ENCODE data around the gene MICU1. TPM values are rescaled to one million over a fixed set of nuclear protein-coding genes. Genes with fewer than 3 reads are reported as not detected.

The MICU1 gene
- polyA plus RNA-seq, 1 donor (not counting 4 experiments of a cell fraction or from before 2014, with no cell fraction given): 19.4 TPM

DNA sequence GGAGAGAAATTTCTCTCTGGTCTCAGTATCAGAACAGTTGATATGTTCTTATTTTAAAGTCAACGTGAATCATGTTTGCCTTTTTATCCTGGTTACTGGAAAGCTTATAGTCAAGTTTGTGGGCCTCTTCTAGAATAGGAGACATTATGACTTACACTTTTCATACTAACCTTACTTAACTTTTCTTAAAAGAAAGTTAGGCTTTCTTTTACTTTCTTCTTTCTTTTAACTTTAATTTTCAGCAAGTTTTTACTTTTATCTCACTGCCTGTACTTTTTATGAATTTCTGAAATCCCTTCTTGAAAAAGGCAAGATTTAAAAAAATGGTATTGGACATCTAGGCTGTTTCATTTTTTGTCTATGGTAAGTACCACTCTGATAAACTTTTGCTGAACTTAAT is 195.9 kb downstream of the MICU1 start:
- no peak overlapping the region for H3K4me2 ChIP-seq (ENCODE audit: control insufficient read depth, extremely low read depth, insufficient read depth, low read depth, low read length)
- no peak overlapping the region for H3K9ac ChIP-seq (ENCODE audit: control insufficient read depth, extremely low read depth, insufficient read depth, low read length)
- H3K9me1 ChIP-seq (ENCODE audit: control insufficient read depth, extremely low read depth, insufficient read depth, low read length): no peaks in the 10 kb centered on the region
- H4K20me1 ChIP-seq (ENCODE audit: control insufficient read depth, extremely low read depth, insufficient read depth, low read length): no peaks in the 10 kb centered on the region
- dilution Hi-C loops (cut with MboI; ENCODE audit: extremely low pct_ligation_motif_present, low sequenced_read_pairs): no loop called here
- H3K4me1 ChIP-seq (ENCODE audit: control insufficient read depth, extremely low read depth, insufficient read depth, low read length): no peaks in the 10 kb centered on the region
- no peak for DNase-seq (ENCODE audit: low read depth, low spot score)
- no peak overlapping the region for H3K27ac ChIP-seq (ENCODE audit: control insufficient read depth, insufficient read depth, low read length)
- no peak for FAIRE-seq
- H3K36me3 ChIP-seq (ENCODE audit: control insufficient read depth in 2 of 2, extremely low read depth in 1 of 2, insufficient read depth in 2 of 2, low read length in 2 of 2): peaks cover 0 to 1% of the 10 kb centered on the region in 2 experiments
- H2AFZ ChIP-seq (ENCODE audit: control insufficient read depth, low read length): no peak overlapping the region
- no peaks in the 10 kb centered on the region for H3K27me3 ChIP-seq (ENCODE audit: control insufficient read depth, extremely low read depth, insufficient read depth, low read length)
- TF ChIP-seq, protein P1, sequence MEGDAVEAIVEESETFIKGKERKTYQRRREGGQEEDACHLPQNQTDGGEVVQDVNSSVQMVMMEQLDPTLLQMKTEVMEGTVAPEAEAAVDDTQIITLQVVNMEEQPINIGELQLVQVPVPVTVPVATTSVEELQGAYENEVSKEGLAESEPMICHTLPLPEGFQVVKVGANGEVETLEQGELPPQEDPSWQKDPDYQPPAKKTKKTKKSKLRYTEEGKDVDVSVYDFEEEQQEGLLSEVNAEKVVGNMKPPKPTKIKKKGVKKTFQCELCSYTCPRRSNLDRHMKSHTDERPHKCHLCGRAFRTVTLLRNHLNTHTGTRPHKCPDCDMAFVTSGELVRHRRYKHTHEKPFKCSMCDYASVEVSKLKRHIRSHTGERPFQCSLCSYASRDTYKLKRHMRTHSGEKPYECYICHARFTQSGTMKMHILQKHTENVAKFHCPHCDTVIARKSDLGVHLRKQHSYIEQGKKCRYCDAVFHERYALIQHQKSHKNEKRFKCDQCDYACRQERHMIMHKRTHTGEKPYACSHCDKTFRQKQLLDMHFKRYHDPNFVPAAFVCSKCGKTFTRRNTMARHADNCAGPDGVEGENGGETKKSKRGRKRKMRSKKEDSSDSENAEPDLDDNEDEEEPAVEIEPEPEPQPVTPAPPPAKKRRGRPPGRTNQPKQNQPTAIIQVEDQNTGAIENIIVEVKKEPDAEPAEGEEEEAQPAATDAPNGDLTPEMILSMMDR (optimal IDR thresholded peaks at IDR 0.05 in 1 of 3, IDR thresholded peaks at IDR 0.05 in 1 of 3, conservative IDR thresholded peaks at IDR 0.05 in 1 of 3; ENCODE audit: extremely low read depth in 1 of 3, insufficient read depth in 2 of 3, low read length in 3 of 3): no peak
- no peak for TF ChIP-seq EZH2 (IDR thresholded peaks at IDR 0.05; ENCODE audit: low read length)
- no peaks in the 10 kb centered on the region for H3K79me2 ChIP-seq (ENCODE audit: control insufficient read depth, insufficient read depth, low read length)
- H3K9me3 ChIP-seq (ENCODE audit: control insufficient read depth, low read depth, low read length): no peaks in the 10 kb centered on the region
- no peak overlapping the region for H3K4me3 ChIP-seq (ENCODE audit: control insufficient read depth in 2 of 3, extremely low read depth in 1 of 3, insufficient read depth in 2 of 3, low read depth in 1 of 3, low read length in 3 of 3)

DNA sequence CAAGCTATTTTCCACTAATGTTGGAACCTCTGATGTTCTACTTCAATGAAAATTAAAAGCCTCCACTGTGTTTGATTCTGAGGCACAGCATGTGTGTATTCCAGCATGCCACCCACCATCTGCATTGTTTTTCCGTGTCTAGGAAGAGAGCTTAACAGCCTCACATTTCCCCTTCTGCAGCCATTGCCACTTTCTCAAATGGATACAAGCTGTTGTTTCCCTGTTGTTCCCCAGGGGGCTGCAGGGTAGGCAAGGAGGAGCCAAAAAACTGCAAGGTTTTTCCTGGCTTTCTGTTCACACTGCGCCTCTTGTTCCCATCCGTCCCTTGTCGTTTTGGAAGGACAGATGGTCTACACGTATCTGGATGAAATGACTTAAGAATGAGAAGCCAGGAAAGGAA is 198.9 kb downstream of the MICU1 start:
- Histone ChIP-seq H3K9me3 (ENCODE audit: control insufficient read depth, low read depth, low read length) (no peaks in the 10 kb centered on the region), H3K27me3 (ENCODE audit: control insufficient read depth, extremely low read depth, insufficient read depth, low read length) (no peaks in the 10 kb centered on the region), H2AFZ (ENCODE audit: control insufficient read depth, low read length) (no peak overlapping the region), H3K4me2 (ENCODE audit: control insufficient read depth, extremely low read depth, insufficient read depth, low read depth, low read length) (no peak overlapping the region), H3K36me3 (ENCODE audit: control insufficient read depth in 2 of 2, extremely low read depth in 1 of 2, insufficient read depth in 2 of 2, low read length in 2 of 2) (peaks cover 0 to 3% of the 10 kb centered on the region in 2 experiments), H3K9me1 (ENCODE audit: control insufficient read depth, extremely low read depth, insufficient read depth, low read length) (no peaks in the 10 kb centered on the region), H3K4me3 (ENCODE audit: control insufficient read depth in 2 of 3, extremely low read depth in 1 of 3, insufficient read depth in 2 of 3, low read depth in 1 of 3, low read length in 3 of 3) (no peak overlapping the region), H3K4me1 (ENCODE audit: control insufficient read depth, extremely low read depth, insufficient read depth, low read length) (no peaks in the 10 kb centered on the region), H3K27ac (ENCODE audit: control insufficient read depth, insufficient read depth, low read length) (no peak overlapping the region), H3K9ac (ENCODE audit: control insufficient read depth, extremely low read depth, insufficient read depth, low read length) (no peak overlapping the region), H4K20me1 (ENCODE audit: control insufficient read depth, extremely low read depth, insufficient read depth, low read length) (no peaks in the 10 kb centered on the region), H3K79me2 (ENCODE audit: control insufficient read depth, insufficient read depth, low read length) (no peaks in the 10 kb centered on the region)
- DNase-seq (ENCODE audit: low read depth, low spot score) (no peak), FAIRE-seq (no peak)
- dilution Hi-C loops (cut with MboI; ENCODE audit: extremely low pct_ligation_motif_present, low sequenced_read_pairs): no loop called here
- TF ChIP-seq, protein P1 (optimal IDR thresholded peaks at IDR 0.05 in 1 of 3, IDR thresholded peaks at IDR 0.05 in 1 of 3, conservative IDR thresholded peaks at IDR 0.05 in 1 of 3; ENCODE audit: extremely low read depth in 1 of 3, insufficient read depth in 2 of 3, low read length in 3 of 3): no peak

Measured in keratinocyte (primary cell).